ENCODE data around the gene NET1. TPM values are rescaled to one million over a fixed set of nuclear protein-coding genes. Genes with fewer than 3 reads are reported as not detected.
A peak's percentile ranks its signal among the peaks of the same experiment; 100 is the strongest.

Gene NET1
- total RNA-seq, 4 donors from 2014 or later, result 64.3 to 124 (median 77.2) TPM

DNA sequence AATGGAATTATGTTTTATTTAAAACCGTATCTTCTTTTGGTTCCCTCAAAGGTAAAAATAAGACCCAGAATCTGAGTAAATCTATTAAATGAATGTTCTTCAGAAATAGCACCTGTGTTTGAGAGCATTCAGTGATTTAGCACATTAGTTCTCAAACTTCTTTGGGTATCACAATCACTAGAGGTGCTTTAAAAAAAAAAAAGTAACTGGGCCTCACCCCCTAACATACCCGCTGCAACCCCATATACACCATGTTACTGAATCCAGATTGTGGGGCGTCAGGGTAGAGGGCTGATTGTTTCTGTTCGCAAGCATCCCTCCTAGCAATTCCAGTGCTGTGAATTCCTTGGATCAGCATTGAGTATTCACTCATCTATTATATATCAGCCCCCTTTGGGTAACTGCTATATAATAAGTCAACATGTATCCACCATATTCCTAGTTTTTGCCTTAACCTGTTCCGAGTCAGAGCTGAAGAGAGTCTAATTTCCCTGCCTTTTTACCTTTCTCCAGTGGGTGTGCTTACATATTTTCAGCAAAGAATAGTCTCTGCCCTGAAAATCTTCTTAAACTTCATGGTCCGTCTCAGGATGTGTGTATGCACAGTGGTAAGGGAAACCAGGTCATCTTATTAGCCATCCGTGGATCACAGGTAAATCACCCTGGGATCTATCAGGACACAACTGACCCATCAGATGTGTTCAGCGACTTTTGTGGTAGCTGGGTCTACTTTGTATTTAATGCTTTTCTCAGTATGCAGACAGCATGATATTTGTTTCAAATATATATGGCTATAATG is 46.8 kb downstream of the NET1 start:
- no peak for TF ChIP-seq POLR2A (IDR thresholded peaks at IDR 0.05)
- TF ChIP-seq, protein P1, sequence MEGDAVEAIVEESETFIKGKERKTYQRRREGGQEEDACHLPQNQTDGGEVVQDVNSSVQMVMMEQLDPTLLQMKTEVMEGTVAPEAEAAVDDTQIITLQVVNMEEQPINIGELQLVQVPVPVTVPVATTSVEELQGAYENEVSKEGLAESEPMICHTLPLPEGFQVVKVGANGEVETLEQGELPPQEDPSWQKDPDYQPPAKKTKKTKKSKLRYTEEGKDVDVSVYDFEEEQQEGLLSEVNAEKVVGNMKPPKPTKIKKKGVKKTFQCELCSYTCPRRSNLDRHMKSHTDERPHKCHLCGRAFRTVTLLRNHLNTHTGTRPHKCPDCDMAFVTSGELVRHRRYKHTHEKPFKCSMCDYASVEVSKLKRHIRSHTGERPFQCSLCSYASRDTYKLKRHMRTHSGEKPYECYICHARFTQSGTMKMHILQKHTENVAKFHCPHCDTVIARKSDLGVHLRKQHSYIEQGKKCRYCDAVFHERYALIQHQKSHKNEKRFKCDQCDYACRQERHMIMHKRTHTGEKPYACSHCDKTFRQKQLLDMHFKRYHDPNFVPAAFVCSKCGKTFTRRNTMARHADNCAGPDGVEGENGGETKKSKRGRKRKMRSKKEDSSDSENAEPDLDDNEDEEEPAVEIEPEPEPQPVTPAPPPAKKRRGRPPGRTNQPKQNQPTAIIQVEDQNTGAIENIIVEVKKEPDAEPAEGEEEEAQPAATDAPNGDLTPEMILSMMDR (IDR thresholded peaks at IDR 0.05), result no peak
- no peak overlapping the region for H3K4me3 ChIP-seq (ENCODE audit: low read depth, poor library complexity, severe bottlenecking)
- WGBS, 2 donors, result 93 to 94% methylated on average over 8 of the region's 8 CpGs
- intact Hi-C loops (cut with DNase I; ENCODE audit: low total_unique reads), result no loop called here
- DNase-seq (ENCODE audit: low spot score in 2 of 2), result no peak

DNA sequence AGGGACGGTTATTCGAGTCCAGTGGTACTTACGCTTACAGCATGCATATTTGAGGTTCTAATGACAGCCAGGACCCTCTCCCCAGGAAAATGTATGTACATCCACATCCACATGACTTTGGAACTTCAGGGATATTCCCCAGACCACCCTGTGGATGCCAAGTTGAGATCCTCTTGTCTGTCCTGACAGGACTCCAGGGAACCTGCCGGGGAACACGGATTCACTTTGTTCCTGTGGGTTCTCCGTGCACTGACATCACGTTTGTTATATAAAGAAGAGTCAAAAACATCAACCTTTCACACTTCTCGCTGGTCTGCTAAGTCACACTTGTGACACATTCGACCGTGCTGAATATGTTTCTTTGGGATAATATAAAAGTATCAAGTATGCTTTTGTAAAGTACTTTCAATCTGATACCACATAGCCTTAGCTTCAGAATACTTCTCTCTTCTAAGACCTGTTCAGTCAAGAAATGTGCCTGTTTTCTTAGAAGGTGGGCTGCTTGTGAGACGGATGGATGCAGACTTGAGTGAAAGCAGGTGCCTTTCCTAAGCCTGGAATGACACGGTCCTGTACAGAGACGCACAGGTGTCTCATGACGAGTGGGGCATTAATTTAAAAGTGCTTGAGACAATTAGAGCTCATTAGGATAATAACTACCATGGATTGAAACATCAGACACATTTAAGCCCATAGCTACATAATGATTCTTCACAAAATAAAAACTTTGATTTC is 48.3 kb downstream of the NET1 start:
- peak in 1 of 2 donors; percentile 79 for DNase-seq (ENCODE audit: low spot score in 2 of 2)
- no peak for TF ChIP-seq POLR2A (IDR thresholded peaks at IDR 0.05)
- TF ChIP-seq, protein P1 (IDR thresholded peaks at IDR 0.05), result no peak
- intact Hi-C loops (cut with DNase I; ENCODE audit: low total_unique reads), result no loop called here
- H3K4me3 ChIP-seq (ENCODE audit: low read depth, poor library complexity, severe bottlenecking), result no peak overlapping the region
- WGBS, 2 donors, result 82% methylated on average over 14 of the region's 14 CpGs

DNA sequence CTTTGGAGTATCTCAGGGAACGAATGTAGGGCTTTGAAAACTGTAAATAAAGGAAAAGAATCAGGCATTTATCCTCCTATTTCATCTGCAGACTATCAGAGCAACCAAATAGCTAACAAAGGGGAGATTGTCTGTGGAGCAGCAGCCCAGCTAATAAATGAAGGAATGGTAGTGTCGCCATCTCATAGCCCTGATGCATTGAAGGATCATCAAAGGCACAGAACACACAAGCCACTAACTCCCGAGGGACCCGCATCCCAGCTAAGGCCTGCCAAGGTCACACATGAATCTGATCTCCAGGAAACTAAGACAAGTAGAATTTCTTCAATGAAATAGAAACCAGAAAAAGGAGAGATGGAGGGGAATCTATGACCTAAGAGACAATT is 48.8 kb downstream of the NET1 start:
- no peak overlapping the region for H3K4me3 ChIP-seq (ENCODE audit: low read depth, poor library complexity, severe bottlenecking)
- 73 to 77% methylated on average over 4 of the region's 4 CpGs for WGBS, 2 donors
- no peak for TF ChIP-seq POLR2A (IDR thresholded peaks at IDR 0.05)
- TF ChIP-seq, protein P1 (IDR thresholded peaks at IDR 0.05), result no peak
- intact Hi-C loops (cut with DNase I; ENCODE audit: low total_unique reads), result no loop called here
- no peak for DNase-seq (ENCODE audit: low spot score in 2 of 2)

DNA sequence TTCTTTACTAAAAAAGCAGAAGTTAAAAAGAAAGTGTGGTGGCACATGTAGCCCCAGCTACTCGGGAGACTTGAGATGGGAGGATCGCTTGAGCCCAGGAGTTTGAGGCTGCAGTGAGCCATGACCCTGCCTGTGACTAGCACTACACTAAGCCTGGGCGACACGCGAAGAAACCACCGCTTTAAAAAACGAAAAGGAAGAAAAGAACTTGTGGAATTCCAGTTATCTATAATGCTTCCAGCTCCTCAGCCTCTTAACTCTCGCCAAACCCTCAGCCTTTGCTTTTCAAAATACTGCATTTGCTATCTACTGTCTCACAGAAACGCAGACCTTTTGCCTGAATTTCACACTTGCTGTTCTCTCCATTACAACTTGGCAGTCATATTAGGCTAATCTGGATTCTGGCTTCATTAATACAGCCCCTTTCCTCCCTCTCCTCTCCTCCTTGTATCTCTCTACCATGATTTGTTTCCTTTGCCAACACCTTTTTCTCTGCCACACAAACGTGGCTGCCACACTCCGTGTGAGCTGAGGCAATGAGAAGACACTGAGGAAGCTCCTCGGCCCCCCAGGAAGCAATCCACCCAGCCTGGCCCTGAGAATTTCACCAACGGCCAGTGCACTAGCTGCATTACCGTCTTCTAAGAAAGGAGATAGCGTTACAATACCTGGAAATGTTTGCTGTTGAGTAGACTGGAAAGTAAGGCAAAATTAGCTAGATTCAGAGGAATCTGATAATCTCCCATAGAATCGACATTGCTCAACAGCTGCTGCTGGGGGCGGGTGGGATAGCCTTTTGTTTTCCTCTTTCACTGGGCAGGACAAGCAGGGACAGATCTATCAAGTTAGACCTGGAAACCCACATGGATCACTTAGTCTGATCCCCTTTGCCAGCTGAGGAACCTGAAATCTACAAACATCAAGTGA is 49.8 kb downstream of the NET1 start:
- TF ChIP-seq, protein P1 (IDR thresholded peaks at IDR 0.05), result no peak
- no peak for TF ChIP-seq POLR2A (IDR thresholded peaks at IDR 0.05)
- intact Hi-C loops (cut with DNase I; ENCODE audit: low total_unique reads), result no loop called here
- no peak for DNase-seq (ENCODE audit: low spot score in 2 of 2)
- WGBS, 2 donors, result 66 to 76% methylated on average over 17 of the region's 17 CpGs
- H3K4me3 ChIP-seq (ENCODE audit: low read depth, poor library complexity, severe bottlenecking), result no peak overlapping the region

DNA sequence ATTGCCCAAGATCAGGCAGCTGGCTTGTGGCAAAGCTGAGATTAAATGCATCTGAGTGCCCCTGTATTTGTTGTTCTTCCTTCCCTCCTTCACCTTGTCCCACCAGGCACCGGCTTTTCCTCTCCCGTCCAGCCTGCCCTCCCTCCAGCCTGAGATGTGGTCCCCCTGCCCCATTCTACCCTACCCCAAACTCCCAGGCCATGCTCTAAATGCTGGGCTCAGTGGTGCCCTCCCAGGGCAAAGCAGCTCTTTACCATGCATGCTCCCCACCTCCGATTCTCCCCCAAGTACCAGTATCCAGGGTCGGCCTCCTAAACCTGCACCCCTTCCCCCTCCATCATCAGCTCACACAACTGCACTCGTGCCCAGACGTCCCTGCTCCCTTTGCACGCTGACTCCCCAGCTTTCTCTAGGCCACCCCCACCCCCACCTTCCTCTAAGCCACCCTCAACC is 50.5 kb downstream of the NET1 start:
- DNase-seq (ENCODE audit: low spot score in 2 of 2), result no peak
- no peak for TF ChIP-seq POLR2A (IDR thresholded peaks at IDR 0.05)
- TF ChIP-seq, protein P1 (IDR thresholded peaks at IDR 0.05), result no peak
- H3K4me3 ChIP-seq (ENCODE audit: low read depth, poor library complexity, severe bottlenecking), result no peak overlapping the region
- 93 to 94% methylated on average over 6 of the region's 7 CpGs for WGBS, 2 donors
- intact Hi-C loops (cut with DNase I; ENCODE audit: low total_unique reads), result no loop called here

Measured in lower leg skin (tissue), 4 donors.